Measurements from ENCODE around the gene AP3D1. TPM values are rescaled to one million over a fixed set of nuclear protein-coding genes. Genes with fewer than 3 reads are reported as not detected.
A peak's percentile ranks its signal among the peaks of the same experiment; 100 is the strongest.

AP3D1 gene
- total and polyA plus RNA-seq, 9 of the 15 experiments (the other 6 are each of a cell fraction or from before 2014, with no cell fraction given), result 1.2 to 86.1 (median 35.9) TPM

DNA sequence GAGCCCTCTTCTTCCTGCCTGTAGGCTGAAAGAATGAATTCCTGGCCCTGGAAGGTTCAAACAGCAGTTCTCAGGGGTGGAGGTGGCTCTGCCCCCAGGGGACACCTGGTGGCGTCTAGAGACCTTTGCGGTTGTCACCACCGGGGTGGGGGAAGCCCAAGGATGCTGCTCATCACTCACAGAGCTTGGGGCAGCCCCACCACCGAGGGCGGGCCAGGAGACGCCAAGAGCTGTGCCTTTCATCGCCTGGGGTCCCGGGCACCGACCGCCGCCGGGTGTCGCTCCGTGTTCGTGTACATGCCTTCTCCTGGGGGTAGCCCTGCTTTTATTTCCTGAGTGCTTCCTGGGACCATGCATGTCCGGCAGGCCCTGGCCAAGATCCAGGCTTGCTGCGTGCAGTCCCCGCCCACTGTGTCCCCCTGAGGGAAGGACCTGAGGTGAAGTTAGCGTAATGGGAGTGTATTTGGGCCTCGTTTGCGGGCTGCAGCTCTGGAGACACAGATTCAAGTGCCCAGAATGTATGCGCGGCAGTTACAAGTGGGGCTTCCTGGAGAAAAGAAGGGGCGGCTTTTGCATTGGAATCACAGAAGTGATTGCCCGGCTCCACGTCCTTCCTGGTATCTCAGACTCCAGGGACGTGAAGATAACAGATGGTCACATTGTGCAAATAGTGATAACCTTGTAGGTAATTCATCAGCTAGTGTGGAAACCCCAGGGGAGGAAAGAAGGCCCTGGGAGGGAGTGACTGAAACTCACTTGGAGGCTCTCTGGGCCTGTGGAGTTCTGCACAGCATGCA is 20.2 kb upstream of the AP3D1 start:
- peak overlapping the region; percentile 28; the same call in 2 of the 3 replicates for H3K27ac ChIP-seq (ENCODE audit: extremely low read depth, low read depth, low read length)
- DNase-seq (ENCODE audit: extremely low read depth in 1 of 4, low spot score in 3 of 4) (peak; percentile 48 to 86 (median 62)), ATAC-seq (peak; percentile 49), FAIRE-seq (peak; percentile 60)
- ChIA-PET POLR2A (interaction anchor here (0.6 to 1.2 kb wide), 5 partner anchors 9 to 53 kb away, joined by 3 to 7 read pairs (median 3); no protein-coding TSS in a partner anchor), CTCF (ENCODE audit: low intra/inter-chr PET ratio) (interaction anchor here (0.9 kb wide), 1 partner anchor 10 kb away, joined by 3 read pairs; no protein-coding TSS in a partner anchor)
- H4K20me1 ChIP-seq (replicated peaks; ENCODE audit: control insufficient read depth, insufficient read depth, low read length), result peaks cover 72% of the 10 kb centered on the region
- H3K9ac ChIP-seq (ENCODE audit: insufficient read depth in 1 of 2, low read depth in 2 of 2, low read length in 2 of 2), result peak overlapping the region in 1 of 2 experiments; percentile 75; a peak in 2 of 4 replicates
- no peak overlapping the region for H3K4me3 ChIP-seq
- H3K27me3 ChIP-seq (ENCODE audit: control insufficient read depth in 2 of 2, insufficient read depth in 2 of 2, low read length in 2 of 2), result no peaks in the 10 kb centered on the region
- H3K4me1 ChIP-seq (replicated peaks in 1 of 2; ENCODE audit: control insufficient read depth in 2 of 2, insufficient read depth in 2 of 2, low read length in 2 of 2), result peaks cover 61 to 83% of the 10 kb centered on the region in 2 experiments
- in situ Hi-C loops (cut with MboI), result no loop called here
- no TSS peak for BruUV-seq (replicated peaks)
- H3K36me3 ChIP-seq (ENCODE audit: control insufficient read depth, insufficient read depth, low read length), result peaks cover 52% of the 10 kb centered on the region; the same call in 2 of the 3 replicates
- no peaks in the 10 kb centered on the region for H3K9me3 ChIP-seq (replicated peaks; ENCODE audit: control insufficient read depth, insufficient read depth, low read depth, low read length)
- no peak overlapping the region for H2AFZ ChIP-seq (ENCODE audit: low read depth, low read length)
- 11% methylated on average over 27 of the region's 27 CpGs for WGBS (ENCODE audit: insufficient coverage, low coverage, missing lambda C conversion rate)
- H3K4me2 ChIP-seq (ENCODE audit: insufficient read depth, low read length), result peak overlapping the region; percentile 37; the same call in 1 of the 2 replicates
- intact Hi-C loops (cut with micrococcal nuclease), result no loop called here
- H3K79me2 ChIP-seq (ENCODE audit: control insufficient read depth, insufficient read depth, low read length), result peaks cover 98% of the 10 kb centered on the region
- peaks cover 25% of the 10 kb centered on the region for H3K9me1 ChIP-seq (ENCODE audit: control insufficient read depth, insufficient read depth, low read length)
- TF ChIP-seq, protein P1, sequence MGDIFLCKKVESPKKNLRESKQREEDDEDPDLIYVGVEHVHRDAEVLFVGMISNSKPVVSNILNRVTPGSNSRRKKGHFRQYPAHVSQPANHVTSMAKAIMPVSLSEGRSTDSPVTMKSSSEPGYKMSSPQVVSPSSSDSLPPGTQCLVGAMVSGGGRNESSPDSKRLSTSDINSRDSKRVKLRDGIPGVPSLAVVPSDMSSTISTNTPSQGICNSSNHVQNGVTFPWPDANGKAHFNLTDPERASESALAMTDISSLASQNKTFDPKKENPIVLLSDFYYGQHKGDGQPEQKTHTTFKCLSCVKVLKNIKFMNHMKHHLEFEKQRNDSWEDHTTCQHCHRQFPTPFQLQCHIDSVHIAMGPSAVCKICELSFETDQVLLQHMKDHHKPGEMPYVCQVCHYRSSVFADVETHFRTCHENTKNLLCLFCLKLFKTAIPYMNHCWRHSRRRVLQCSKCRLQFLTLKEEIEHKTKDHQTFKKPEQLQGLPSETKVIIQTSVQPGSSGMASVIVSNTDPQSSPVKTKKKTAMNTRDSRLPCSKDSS (IDR thresholded peaks at IDR 0.05; ENCODE audit: low read depth, partially characterized antibody), result no peak
- no peak for TF ChIP-seq U2AF1 (optimal IDR thresholded peaks at IDR 0.05; ENCODE audit: low read depth, low read length)
- TF ChIP-seq, protein P2, sequence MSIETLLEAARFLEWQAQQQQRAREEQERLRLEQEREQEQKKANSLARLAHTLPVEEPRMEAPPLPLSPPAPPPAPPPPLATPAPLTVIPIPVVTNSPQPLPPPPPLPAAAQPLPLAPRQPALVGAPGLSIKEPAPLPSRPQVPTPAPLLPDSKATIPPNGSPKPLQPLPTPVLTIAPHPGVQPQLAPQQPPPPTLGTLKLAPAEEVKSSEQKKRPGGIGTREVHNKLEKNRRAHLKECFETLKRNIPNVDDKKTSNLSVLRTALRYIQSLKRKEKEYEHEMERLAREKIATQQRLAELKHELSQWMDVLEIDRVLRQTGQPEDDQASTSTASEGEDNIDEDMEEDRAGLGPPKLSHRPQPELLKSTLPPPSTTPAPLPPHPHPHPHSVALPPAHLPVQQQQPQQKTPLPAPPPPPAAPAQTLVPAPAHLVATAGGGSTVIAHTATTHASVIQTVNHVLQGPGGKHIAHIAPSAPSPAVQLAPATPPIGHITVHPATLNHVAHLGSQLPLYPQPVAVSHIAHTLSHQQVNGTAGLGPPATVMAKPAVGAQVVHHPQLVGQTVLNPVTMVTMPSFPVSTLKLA (conservative IDR thresholded peaks at IDR 0.05), result peak in 1 of 2 experiments; percentile 67; a peak in 3 of 4 replicates
- TF ChIP-seq ETV5 (CRISPR knock-in tag; IDR thresholded peaks at IDR 0.05; ENCODE audit: low read depth), result no peak; the same call in 1 of the 2 replicates
- TF ChIP-seq, protein P3, sequence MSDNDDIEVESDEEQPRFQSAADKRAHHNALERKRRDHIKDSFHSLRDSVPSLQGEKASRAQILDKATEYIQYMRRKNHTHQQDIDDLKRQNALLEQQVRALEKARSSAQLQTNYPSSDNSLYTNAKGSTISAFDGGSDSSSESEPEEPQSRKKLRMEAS (CRISPR knock-in tag; IDR thresholded peaks at IDR 0.05), result no peak
- peak; percentile 81 for TF ChIP-seq NFIC (IDR thresholded peaks at IDR 0.05)
- peak; percentile 89 for TF ChIP-seq CBFA2T2 (conservative IDR thresholded peaks at IDR 0.05)
- peak; percentile 87 for TF ChIP-seq FOXM1 (IDR thresholded peaks at IDR 0.05; ENCODE audit: low read depth)
- no peak for TF ChIP-seq FOXM1 (CRISPR knock-in tag; IDR thresholded peaks at IDR 0.05; ENCODE audit: low read depth)
- TF ChIP-seq PTBP1 (IDR thresholded peaks at IDR 0.05; ENCODE audit: low read depth, low read length), result no peak
- TF ChIP-seq, protein P4, sequence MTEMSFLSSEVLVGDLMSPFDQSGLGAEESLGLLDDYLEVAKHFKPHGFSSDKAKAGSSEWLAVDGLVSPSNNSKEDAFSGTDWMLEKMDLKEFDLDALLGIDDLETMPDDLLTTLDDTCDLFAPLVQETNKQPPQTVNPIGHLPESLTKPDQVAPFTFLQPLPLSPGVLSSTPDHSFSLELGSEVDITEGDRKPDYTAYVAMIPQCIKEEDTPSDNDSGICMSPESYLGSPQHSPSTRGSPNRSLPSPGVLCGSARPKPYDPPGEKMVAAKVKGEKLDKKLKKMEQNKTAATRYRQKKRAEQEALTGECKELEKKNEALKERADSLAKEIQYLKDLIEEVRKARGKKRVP (CRISPR knock-in tag; IDR thresholded peaks at IDR 0.05), result no peak
- TF ChIP-seq ZBTB8A (IDR thresholded peaks at IDR 0.05; ENCODE audit: partially characterized antibody), result no peak
- TF ChIP-seq JUND (IDR thresholded peaks at IDR 0.05; ENCODE audit: borderline replicate concordance, low read depth, low read length), result peak; percentile 59; the same call in 1 of the 2 replicates
- peak; percentile 11; the same call in 1 of the 3 replicates for TF ChIP-seq JUND (tag; IDR thresholded peaks at IDR 0.05; ENCODE audit: borderline replicate concordance, low read depth, low read length)
- TF ChIP-seq, protein P5, sequence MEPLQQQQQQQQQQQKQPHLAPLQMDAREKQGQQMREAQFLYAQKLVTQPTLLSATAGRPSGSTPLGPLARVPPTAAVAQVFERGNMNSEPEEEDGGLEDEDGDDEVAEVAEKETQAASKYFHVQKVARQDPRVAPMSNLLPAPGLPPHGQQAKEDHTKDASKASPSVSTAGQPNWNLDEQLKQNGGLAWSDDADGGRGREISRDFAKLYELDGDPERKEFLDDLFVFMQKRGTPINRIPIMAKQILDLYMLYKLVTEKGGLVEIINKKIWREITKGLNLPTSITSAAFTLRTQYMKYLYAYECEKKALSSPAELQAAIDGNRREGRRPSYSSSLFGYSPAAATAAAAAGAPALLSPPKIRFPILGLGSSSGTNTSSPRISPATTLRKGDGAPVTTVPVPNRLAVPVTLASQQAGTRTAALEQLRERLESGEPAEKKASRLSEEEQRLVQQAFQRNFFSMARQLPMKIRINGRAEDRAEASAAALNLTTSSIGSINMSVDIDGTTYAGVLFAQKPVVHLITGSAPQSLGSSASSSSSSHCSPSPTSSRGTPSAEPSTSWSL (CRISPR knock-in tag; IDR thresholded peaks at IDR 0.05; ENCODE audit: borderline replicate concordance), result no peak
